Lower leg skin (tissue), 3 donors: ENCODE results near the gene TPSG1.

Experiments
- CTCF ChIP-seq, 3 donors: fragments of 450-650 bp; IDR thresholded peaks; one replicate each; pipeline ENCODE4 v1.5.1; 2016; ENCODE audit warnings: antibody characterized with exemption in 3 of 3, mild to moderate bottlenecking in 3 of 3, moderate library complexity in 2 of 3
- POLR2A ChIP-seq, 2 donors: fragments of 450-650 bp; IDR thresholded peaks; one replicate each; pipeline ENCODE4 v1.6.1; 2016 to 2017; ENCODE audit warnings: antibody characterized with exemption in 2 of 2, mild to moderate bottlenecking in 1 of 2, moderate library complexity in 1 of 2

GRCh38 chr16:1188432-1189189, 36.5 kb downstream of the TPSG1 start:
- TF ChIP-seq CTCF (IDR thresholded peaks at IDR 0.05) (no peak), POLR2A (IDR thresholded peaks at IDR 0.05) (no peak)
